Trophoblast cell (in vitro differentiated cells and primary cell): ENCODE data around the gene SLX4IP.
A peak's percentile ranks its signal among the peaks of the same experiment; 100 is the strongest.

Experiments
- DNase-seq, 2 donors: peaks; one replicate each; pipeline ENCODE4 v3.0.0-alpha.2; 2016
- H2AFZ ChIP-seq: 2 replicates; pipeline ENCODE4 v1.6.1; 2013; ENCODE audit warnings: low read length, moderate library complexity, mild to moderate bottlenecking; ENCODE audit not compliant: insufficient read depth, poor library complexity
- H2AK5ac ChIP-seq: 2 replicates; pipeline ENCODE4 v1.6.1; 2013; ENCODE audit warnings: mild to moderate bottlenecking, low read length
- H2BK120ac ChIP-seq: 2 replicates; pipeline ENCODE4 v1.6.1; 2013; ENCODE audit warnings: low read length, mild to moderate bottlenecking, moderate library complexity; ENCODE audit not compliant: insufficient read depth, poor library complexity
- H2BK12ac ChIP-seq: 2 replicates; pipeline ENCODE4 v1.6.1; 2013; ENCODE audit warnings: mild to moderate bottlenecking, low read length, moderate library complexity
- H2BK5ac ChIP-seq: 2 replicates; pipeline ENCODE4 v1.6.1; 2013; ENCODE audit warnings: low read length, low read depth, moderate library complexity, mild to moderate bottlenecking; ENCODE audit not compliant: poor library complexity
- H3K14ac ChIP-seq: 2 replicates; pipeline ENCODE4 v1.6.1; 2013; ENCODE audit warnings: mild to moderate bottlenecking, low read length
- H3K18ac ChIP-seq: 2 replicates; pipeline ENCODE4 v1.6.1; 2013; ENCODE audit warnings: mild to moderate bottlenecking, low read length
- H3K23ac ChIP-seq: 2 replicates; pipeline ENCODE4 v1.6.1; 2013; ENCODE audit warnings: low read length
- H3K27ac ChIP-seq: 2 replicates; pipeline ENCODE4 v1.5.1; 2013; ENCODE audit warnings: low read depth, mild to moderate bottlenecking, inconsistent platforms, low read length, moderate library complexity
- H3K27me3 ChIP-seq: 2 replicates; pipeline ENCODE4 v1.6.1; 2013; ENCODE audit warnings: inconsistent platforms, mild to moderate bottlenecking, low read length, moderate library complexity; ENCODE audit not compliant: insufficient read depth
- H3K36me3 ChIP-seq, 2 experiments: 1 replicate in 1 of 2; 2 replicates in 1 of 2; pipeline ENCODE4 v1.6.1; 2013; ENCODE audit warnings: low read length in 2 of 2, mild to moderate bottlenecking in 2 of 2, moderate library complexity in 1 of 2; ENCODE audit not compliant: insufficient read depth in 2 of 2, control insufficient read depth in 1 of 2
- H3K4ac ChIP-seq: 2 replicates; pipeline ENCODE4 v1.6.1; 2013; ENCODE audit warnings: low read depth, mild to moderate bottlenecking, low read length, moderate library complexity
- H3K4me1 ChIP-seq, 2 experiments: 1 replicate in 1 of 2; 2 replicates in 1 of 2; pipeline ENCODE4 v1.6.1; 2013; ENCODE audit warnings: low read length in 2 of 2, mild to moderate bottlenecking in 2 of 2, moderate library complexity in 1 of 2; ENCODE audit not compliant: insufficient read depth in 2 of 2, control insufficient read depth in 1 of 2
- H3K4me2 ChIP-seq: 2 replicates; pipeline ENCODE4 v1.6.1; 2013; ENCODE audit warnings: inconsistent platforms, mild to moderate bottlenecking, low read length, moderate library complexity
- H3K4me3 ChIP-seq: 2 replicates; pipeline ENCODE4 v1.5.1; 2013; ENCODE audit warnings: mild to moderate bottlenecking, low read depth, low read length, inconsistent platforms
- H3K79me1 ChIP-seq: one replicate; pipeline ENCODE4 v1.6.1; 2013; ENCODE audit warnings: low read length
- H3K79me2 ChIP-seq: 2 replicates; pipeline ENCODE4 v1.6.1; 2013; ENCODE audit warnings: low read length, mild to moderate bottlenecking; ENCODE audit not compliant: control insufficient read depth, insufficient read depth, poor library complexity
- H3K9ac ChIP-seq: 2 replicates; pipeline ENCODE4 v1.6.1; 2013; ENCODE audit warnings: mild to moderate bottlenecking, low read length
- H3K9me3 ChIP-seq: 2 replicates; pipeline ENCODE4 v1.6.1; 2013; ENCODE audit warnings: low read depth, mild to moderate bottlenecking, control low read depth, inconsistent platforms, low read length; ENCODE audit not compliant: insufficient read depth
- H4K12ac ChIP-seq: 2 replicates; pipeline ENCODE4 v1.6.1; 2013; ENCODE audit warnings: low read depth, mild to moderate bottlenecking, low read length, moderate library complexity
- H4K8ac ChIP-seq: 2 replicates; pipeline ENCODE4 v1.6.1; 2013; ENCODE audit warnings: low read depth, mild to moderate bottlenecking, low read length, moderate library complexity
- H4K91ac ChIP-seq: one replicate; pipeline ENCODE4 v1.6.1; 2013; ENCODE audit warnings: low read depth, mild to moderate bottlenecking, low read length, moderate library complexity
- WGBS: extraction: QIAGEN DNeasy Blood & Tissue Kit; methylation state at CpG from one replicate; pipeline ENCODE4 v1.1.7; 2013; ENCODE audit warnings: missing lambda C conversion rate; ENCODE audit not compliant: insufficient read length, insufficient coverage; ENCODE audit errors: extremely low coverage; 5-methylcytosine and 5-hydroxymethylcytosine counted together

The SLX4IP gene

GRCh38 chr20:10404023-10404628, 31.0 kb upstream of the SLX4IP start:
- WGBS: no CpG with 5 or more reads among the region's 2 CpGs
- Histone ChIP-seq H3K36me3 (peaks cover 0 to 4% of the 10 kb centered on the region in 2 experiments), H3K79me1 (no peaks in the 10 kb centered on the region), H3K4ac (no peak overlapping the region), H2AK5ac (no peak overlapping the region), H3K4me2 (no peak overlapping the region), H4K91ac (no peak overlapping the region), H4K12ac (no peak overlapping the region), H2BK12ac (no peak overlapping the region), H3K23ac (no peak overlapping the region), H3K4me3 (no peak overlapping the region), H2AFZ (no peak overlapping the region), H2BK5ac (no peak overlapping the region), H2BK120ac (no peak overlapping the region), H3K18ac (no peak overlapping the region), H3K9ac (no peak overlapping the region), H3K9me3 (no peaks in the 10 kb centered on the region), H4K8ac (no peak overlapping the region), H3K27me3 (no peaks in the 10 kb centered on the region), H3K14ac (no peak overlapping the region), H3K4me1 (no peaks in the 10 kb centered on the region), H3K79me2 (no peaks in the 10 kb centered on the region), H3K27ac (no peak overlapping the region)
- no peak for DNase-seq

- Histone ChIP-seq H2AFZ (no peak overlapping the region), H3K4me2 (no peak overlapping the region), H4K91ac (no peak overlapping the region), H2AK5ac (no peak overlapping the region), H2BK120ac (no peak overlapping the region), H3K18ac (no peak overlapping the region), H2BK5ac (no peak overlapping the region), H3K27ac (no peak overlapping the region), H3K36me3 (peaks cover 0 to 4% of the 10 kb centered on the region in 2 experiments), H3K14ac (no peak overlapping the region), H3K27me3 (no peaks in the 10 kb centered on the region), H4K12ac (no peak overlapping the region), H3K4me3 (no peak overlapping the region), H3K23ac (peak overlapping the region; percentile 92), H3K9me3 (no peaks in the 10 kb centered on the region), H3K9ac (peak overlapping the region; percentile 18), H2BK12ac (no peak overlapping the region), H3K79me1 (no peaks in the 10 kb centered on the region), H3K4me1 (no peaks in the 10 kb centered on the region), H3K79me2 (no peaks in the 10 kb centered on the region), H4K8ac (no peak overlapping the region), H3K4ac (no peak overlapping the region)
- DNase-seq: no peak
- WGBS: no CpG with 5 or more reads among the region's 4 CpGs
Measured at GRCh38 chr20:10404959-10405530, 30.1 kb upstream of the SLX4IP start.

GRCh38 chr20:10408108-10408813, 26.8 kb upstream of the SLX4IP start:
- Histone ChIP-seq H3K79me1 (no peaks in the 10 kb centered on the region), H3K18ac (no peak overlapping the region), H3K9me3 (no peaks in the 10 kb centered on the region), H3K23ac (no peak overlapping the region), H2BK120ac (no peak overlapping the region), H3K27ac (no peak overlapping the region), H3K79me2 (no peaks in the 10 kb centered on the region), H2BK5ac (no peak overlapping the region), H4K12ac (no peak overlapping the region), H3K27me3 (no peaks in the 10 kb centered on the region), H3K36me3 (peaks cover 2 to 5% of the 10 kb centered on the region in 2 experiments), H2AK5ac (no peak overlapping the region), H3K9ac (no peak overlapping the region), H2AFZ (no peak overlapping the region), H3K4me2 (no peak overlapping the region), H3K14ac (no peak overlapping the region), H4K91ac (no peak overlapping the region), H3K4ac (no peak overlapping the region), H3K4me3 (no peak overlapping the region), H3K4me1 (no peaks in the 10 kb centered on the region), H2BK12ac (no peak overlapping the region), H4K8ac (no peak overlapping the region)
- no peak for DNase-seq
- WGBS: no CpG with 5 or more reads among the region's 2 CpGs

- DNase-seq: no peak
- Histone ChIP-seq H2BK120ac (no peak overlapping the region), H4K12ac (no peak overlapping the region), H3K4me2 (no peak overlapping the region), H4K8ac (no peak overlapping the region), H2BK12ac (no peak overlapping the region), H3K23ac (no peak overlapping the region), H3K27ac (no peak overlapping the region), H3K36me3 (peaks cover 2 to 4% of the 10 kb centered on the region in 2 experiments), H2AFZ (no peak overlapping the region), H3K79me1 (no peaks in the 10 kb centered on the region), H4K91ac (no peak overlapping the region), H3K9ac (no peak overlapping the region), H3K4ac (no peak overlapping the region), H3K27me3 (no peaks in the 10 kb centered on the region), H3K18ac (no peak overlapping the region), H3K79me2 (no peaks in the 10 kb centered on the region), H3K9me3 (no peaks in the 10 kb centered on the region), H3K4me1 (no peaks in the 10 kb centered on the region), H3K4me3 (no peak overlapping the region), H3K14ac (no peak overlapping the region), H2BK5ac (no peak overlapping the region), H2AK5ac (no peak overlapping the region)
- WGBS: no CpG with 5 or more reads among the region's 1 CpG
Measured at GRCh38 chr20:10411673-10412072, 23.4 kb upstream of the SLX4IP start.
